Sigmoid colon (tissue), 7 donors: ENCODE data around the gene MAP3K20. TPM values are rescaled to one million over a fixed set of nuclear protein-coding genes. Genes with fewer than 3 reads are reported as not detected.

Experiments used
- DNase-seq: peaks from one replicate; pipeline ENCODE4 v3.0.0-alpha.2; 2019
- H3K27ac ChIP-seq, 4 donors: fragments of 200-600 bp; sonication (generic); one replicate each; pipeline ENCODE4 v1.5.1; 2016 to 2019; ENCODE audit warnings: mild to moderate bottlenecking in 1 of 4
- H3K27me3 ChIP-seq, 3 donors: fragments of 200-600 bp; sonication (generic); one replicate each; pipeline ENCODE4 v1.5.1; 2019; ENCODE audit warnings: mild to moderate bottlenecking in 1 of 3
- H3K36me3 ChIP-seq, 4 donors: fragments of 200-600 bp; sonication (generic); one replicate each; pipeline ENCODE4 v1.5.1; 2016 to 2019
- H3K4me1 ChIP-seq, 4 donors: fragments of 200-600 bp; sonication (generic); one replicate each; pipeline ENCODE4 v1.5.1; 2017 to 2019
- H3K4me3 ChIP-seq, 4 donors: fragments of 200-600 bp; sonication (generic); one replicate each; pipeline ENCODE4 v1.5.1; 2017 to 2019; ENCODE audit warnings: mild to moderate bottlenecking in 2 of 4, moderate library complexity in 1 of 4
- H3K9me3 ChIP-seq, 4 donors: fragments of 200-600 bp in 3 of 4; sonication (generic) in 3 of 4; one replicate each; pipeline versions ENCODE4 v1.5.1 to v1.6.1; 2013 to 2019
- EP300 ChIP-seq, 4 donors: sonication (generic); formaldehyde crosslinking; IDR thresholded peaks; one replicate each; pipeline ENCODE4 v1.6.1; 2017; ENCODE audit warnings: antibody characterized with exemption in 4 of 4
- POLR2A ChIP-seq, 2 donors: fragments of 450-650 bp; IDR thresholded peaks; one replicate each; pipeline ENCODE4 v1.6.1; 2016; ENCODE audit warnings: antibody characterized with exemption in 2 of 2, mild to moderate bottlenecking in 2 of 2, moderate library complexity in 2 of 2
- POLR2AphosphoS5 ChIP-seq, 4 donors: sonication (generic); formaldehyde crosslinking; IDR thresholded peaks; one replicate each; pipeline ENCODE4 v1.6.1; 2017; ENCODE audit warnings: antibody characterized with exemption in 4 of 4
- WGBS, 2 donors: extraction: QIAGEN DNeasy Blood & Tissue Kit; methylation state at CpG; one replicate each; pipeline ENCODE4 v1.1.7; 2013; 5-methylcytosine and 5-hydroxymethylcytosine counted together
- intact Hi-C: fragments of 100-400 bp; cut with DNase I; formaldehyde crosslinking; loops from one replicate; pipeline ENCODE4 v1.15.1; 2023
- polyA plus RNA-seq, 3 donors: library from polyadenylated mRNA; stranded (reverse); fragments of 200-250 nt; gene quantifications; one replicate each; pipeline ENCODE4 v1.2.3, GENCODE V29; 2013
- total RNA-seq, 4 donors: library from RNA; depleted of rRNA; stranded (reverse); fragments of >200 nt; gene quantifications; one replicate each; pipeline ENCODE4 v1.1.0, GENCODE V29; 2016
- TF ChIP-seq, protein P1 (sequence below), 4 experiments: fragments of 450-650 bp in 3 of 4; fragments of 200-600 bp in 1 of 4; IDR thresholded peaks; one replicate each; pipeline ENCODE4 v1.5.1; 2016 to 2019; ENCODE audit warnings: antibody characterized with exemption in 4 of 4, mild to moderate bottlenecking in 3 of 4, moderate library complexity in 2 of 4
- donor health status: healthy with polysubstance abuse.
- donor health status: Bipolar disorder and iron deficiency.
- donor health status: healthy.

MAP3K20 gene
- total and polyA plus RNA-seq, 7 donors: 6.2 to 255 (median 189) TPM

DNA sequence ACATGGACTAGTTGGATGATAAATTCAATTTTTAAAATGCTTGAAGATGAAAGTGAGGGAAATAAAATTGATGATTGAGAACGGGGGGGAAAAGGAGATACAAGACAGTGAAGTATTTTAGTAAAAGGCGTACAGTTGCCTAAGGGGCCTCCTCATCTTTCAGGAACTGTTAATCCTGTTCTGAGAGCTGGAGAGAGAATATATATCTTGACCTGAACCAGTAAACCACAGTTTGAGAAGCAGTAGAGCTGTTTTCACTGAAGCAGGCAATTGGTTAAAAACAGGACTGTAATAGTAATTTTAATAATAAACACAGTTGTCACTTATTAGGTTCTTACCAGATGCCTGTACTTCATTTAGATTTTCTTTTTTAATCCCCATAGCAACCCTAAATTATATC is 137.5 kb downstream of the MAP3K20 start:
- WGBS, 2 donors: 92 to 94% methylated on average over 2 of the region's 2 CpGs
- Histone ChIP-seq H3K27ac (peak overlapping the region; percentile 66 to 84 (median 69)), H3K9me3 (no peaks in the 10 kb centered on the region), H3K36me3 (no peaks in the 10 kb centered on the region), H3K4me3 (no peak overlapping the region), H3K4me1 (peaks cover 0 to 83% (median 66%) of the 10 kb centered on the region in 4 donors), H3K27me3 (no peaks in the 10 kb centered on the region)
- TF ChIP-seq, protein P1, sequence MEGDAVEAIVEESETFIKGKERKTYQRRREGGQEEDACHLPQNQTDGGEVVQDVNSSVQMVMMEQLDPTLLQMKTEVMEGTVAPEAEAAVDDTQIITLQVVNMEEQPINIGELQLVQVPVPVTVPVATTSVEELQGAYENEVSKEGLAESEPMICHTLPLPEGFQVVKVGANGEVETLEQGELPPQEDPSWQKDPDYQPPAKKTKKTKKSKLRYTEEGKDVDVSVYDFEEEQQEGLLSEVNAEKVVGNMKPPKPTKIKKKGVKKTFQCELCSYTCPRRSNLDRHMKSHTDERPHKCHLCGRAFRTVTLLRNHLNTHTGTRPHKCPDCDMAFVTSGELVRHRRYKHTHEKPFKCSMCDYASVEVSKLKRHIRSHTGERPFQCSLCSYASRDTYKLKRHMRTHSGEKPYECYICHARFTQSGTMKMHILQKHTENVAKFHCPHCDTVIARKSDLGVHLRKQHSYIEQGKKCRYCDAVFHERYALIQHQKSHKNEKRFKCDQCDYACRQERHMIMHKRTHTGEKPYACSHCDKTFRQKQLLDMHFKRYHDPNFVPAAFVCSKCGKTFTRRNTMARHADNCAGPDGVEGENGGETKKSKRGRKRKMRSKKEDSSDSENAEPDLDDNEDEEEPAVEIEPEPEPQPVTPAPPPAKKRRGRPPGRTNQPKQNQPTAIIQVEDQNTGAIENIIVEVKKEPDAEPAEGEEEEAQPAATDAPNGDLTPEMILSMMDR (IDR thresholded peaks at IDR 0.05): no peak
- TF ChIP-seq EP300 (IDR thresholded peaks at IDR 0.05): no peak
- no peak for TF ChIP-seq POLR2AphosphoS5 (IDR thresholded peaks at IDR 0.05)
- no peak for TF ChIP-seq POLR2A (IDR thresholded peaks at IDR 0.05)
- no peak for DNase-seq
- intact Hi-C loops: loop anchor here (5.0 to 10.0 kb wide), 2 partner anchors 281 to 408 kb away; no protein-coding TSS in a partner anchor

DNA sequence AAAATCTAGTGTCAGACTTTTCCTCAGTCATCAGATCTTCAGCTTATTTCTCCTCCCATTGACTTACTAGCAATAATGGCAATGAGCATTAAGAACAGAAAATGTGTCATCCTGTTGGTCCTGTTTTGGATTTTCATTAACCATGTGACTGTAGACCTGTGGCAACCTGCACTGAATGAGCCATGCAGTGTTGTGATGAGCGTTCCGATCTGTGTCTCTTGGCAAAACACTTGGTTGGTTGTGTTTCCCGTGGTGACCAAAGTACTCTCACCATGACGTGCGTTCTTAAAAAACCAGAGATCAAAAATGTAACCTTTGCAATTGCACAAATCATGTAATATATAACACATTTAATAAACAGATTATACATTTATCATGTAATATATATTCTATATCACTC is 138.6 kb downstream of the MAP3K20 start:
- no peaks in the 10 kb centered on the region for H3K9me3 ChIP-seq
- H3K27me3 ChIP-seq: no peaks in the 10 kb centered on the region
- peaks cover 0 to 85% (median 75%) of the 10 kb centered on the region in 4 donors for H3K4me1 ChIP-seq
- H3K27ac ChIP-seq: peak overlapping the region; percentile 66 to 84 (median 69)
- no peak for DNase-seq
- no peak overlapping the region for H3K4me3 ChIP-seq
- H3K36me3 ChIP-seq: no peaks in the 10 kb centered on the region
- 93 to 95% methylated on average over 5 of the region's 5 CpGs for WGBS, 2 donors
- intact Hi-C loops: loop anchor here (5.0 to 10.0 kb wide), 2 partner anchors 282 to 409 kb away; no protein-coding TSS in a partner anchor
- peak in 1 of 4 donors; percentile 36 for TF ChIP-seq POLR2AphosphoS5 (IDR thresholded peaks at IDR 0.05)
- TF ChIP-seq, protein P1 (IDR thresholded peaks at IDR 0.05): no peak
- TF ChIP-seq EP300 (IDR thresholded peaks at IDR 0.05): no peak
- TF ChIP-seq POLR2A (IDR thresholded peaks at IDR 0.05): no peak

DNA sequence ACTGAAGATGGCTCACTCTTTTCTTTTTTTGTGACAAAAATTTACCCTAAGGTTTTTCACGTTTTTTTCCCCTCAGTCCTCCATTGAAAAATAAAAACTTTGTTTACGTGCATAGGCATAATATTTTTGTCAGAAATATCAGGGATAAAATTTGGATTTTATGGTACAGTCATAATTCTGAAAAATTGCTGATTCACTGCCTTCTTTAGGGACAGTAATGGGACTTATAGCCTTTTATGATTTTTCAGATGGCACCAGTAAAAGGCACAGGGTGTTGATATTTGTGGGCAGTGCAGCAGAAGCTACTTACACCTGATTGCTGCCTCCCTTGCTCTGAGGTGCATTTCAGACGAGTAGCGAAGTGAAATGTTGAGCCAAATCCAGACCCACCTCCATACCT is 139.7 kb downstream of the MAP3K20 start:
- Histone ChIP-seq H3K36me3 (no peaks in the 10 kb centered on the region), H3K9me3 (no peaks in the 10 kb centered on the region), H3K27ac (peak overlapping the region; percentile 66 to 84 (median 69)), H3K4me1 (peaks cover 0 to 81% (median 69%) of the 10 kb centered on the region in 4 donors), H3K27me3 (no peaks in the 10 kb centered on the region), H3K4me3 (no peak overlapping the region)
- DNase-seq: no peak
- TF ChIP-seq, protein P1 (IDR thresholded peaks at IDR 0.05): no peak
- TF ChIP-seq EP300 (IDR thresholded peaks at IDR 0.05): no peak
- TF ChIP-seq POLR2AphosphoS5 (IDR thresholded peaks at IDR 0.05): no peak
- no peak for TF ChIP-seq POLR2A (IDR thresholded peaks at IDR 0.05)
- 92 to 95% methylated on average over 4 of the region's 4 CpGs for WGBS, 2 donors
- intact Hi-C loops: loop anchor here (10.0 kb wide), 1 partner anchor 411 kb away; no protein-coding TSS in a partner anchor

DNA sequence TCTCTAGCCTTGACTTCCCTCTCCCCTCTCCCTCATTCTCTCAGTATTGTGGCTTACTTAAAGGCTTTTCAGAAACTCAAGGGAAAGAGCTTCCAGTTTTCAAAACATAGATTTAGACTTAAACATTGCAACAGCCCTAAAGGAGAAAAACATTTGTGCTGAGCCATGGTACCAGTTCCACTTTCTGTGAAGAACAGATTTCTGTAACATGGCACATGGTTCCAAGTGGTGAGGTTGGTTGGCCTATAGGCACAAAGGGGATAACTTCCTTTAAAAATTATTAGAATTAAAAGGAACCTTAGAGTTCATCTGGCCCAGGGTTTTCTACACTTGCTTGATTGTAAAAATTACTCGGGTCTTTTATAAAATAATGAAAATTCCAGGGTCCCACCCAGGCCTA is 140.4 kb downstream of the MAP3K20 start:
- no peak for DNase-seq
- Histone ChIP-seq H3K9me3 (no peaks in the 10 kb centered on the region), H3K4me3 (no peak overlapping the region), H3K36me3 (peaks cover 0 to under 1% (median 0%) of the 10 kb centered on the region in 4 donors), H3K27ac (peak overlapping the region; percentile 66 to 84 (median 69)), H3K27me3 (no peaks in the 10 kb centered on the region), H3K4me1 (peaks cover 0 to 75% (median 64%) of the 10 kb centered on the region in 4 donors)
- WGBS, 2 donors: 95 to 97% methylated on average over 1 of the region's 1 CpG
- TF ChIP-seq POLR2A (IDR thresholded peaks at IDR 0.05) (no peak), POLR2AphosphoS5 (IDR thresholded peaks at IDR 0.05) (no peak), EP300 (IDR thresholded peaks at IDR 0.05) (no peak)
- TF ChIP-seq, protein P1 (IDR thresholded peaks at IDR 0.05): no peak
- intact Hi-C loops: loop anchor here (10.0 kb wide), 1 partner anchor 411 kb away; no protein-coding TSS in a partner anchor
